Measurements from ENCODE around the gene NOD2.

Gene NOD2

GRCh38 chr16:50747207-50747956 lies 54.0 kb downstream of the NOD2 start:
- no peak for DNase-seq (ENCODE audit: extremely low read depth, low read depth)
- no peak overlapping the region for H3K4me3 ChIP-seq (replicated peaks; ENCODE audit: low read depth, low read length)
- no peak for TF ChIP-seq CTCF (IDR thresholded peaks at IDR 0.05; ENCODE audit: low read depth, low read length, missing control alignments)

- H3K4me3 ChIP-seq (replicated peaks; ENCODE audit: low read depth, low read length): no peak overlapping the region
- no peak for TF ChIP-seq CTCF (IDR thresholded peaks at IDR 0.05; ENCODE audit: low read depth, low read length, missing control alignments)
- no peak for DNase-seq (ENCODE audit: extremely low read depth, low read depth)
These were observed 58.1 kb downstream of the NOD2 start for GRCh38 chr16:50751528-50751927.

GRCh38 chr16:50752471-50753235 lies 59.2 kb downstream of the NOD2 start:
- no peak for TF ChIP-seq CTCF (IDR thresholded peaks at IDR 0.05; ENCODE audit: low read depth, low read length, missing control alignments)
- H3K4me3 ChIP-seq (replicated peaks; ENCODE audit: low read depth, low read length): no peak overlapping the region
- no peak for DNase-seq (ENCODE audit: extremely low read depth, low read depth)

GRCh38 chr16:50756473-50756872 lies 63.1 kb downstream of the NOD2 start:
- TF ChIP-seq CTCF (IDR thresholded peaks at IDR 0.05; ENCODE audit: low read depth, low read length, missing control alignments): no peak
- no peak overlapping the region for H3K4me3 ChIP-seq (replicated peaks; ENCODE audit: low read depth, low read length)
- no peak for DNase-seq (ENCODE audit: extremely low read depth, low read depth)

- no peak overlapping the region for H3K4me3 ChIP-seq (replicated peaks; ENCODE audit: low read depth, low read length)
- TF ChIP-seq CTCF (IDR thresholded peaks at IDR 0.05; ENCODE audit: low read depth, low read length, missing control alignments): no peak
- no peak for DNase-seq (ENCODE audit: extremely low read depth, low read depth)
These were observed 67.9 kb downstream of the NOD2 start for GRCh38 chr16:50761267-50761666.

- H3K4me3 ChIP-seq (replicated peaks; ENCODE audit: low read depth, low read length): no peak overlapping the region
- DNase-seq (ENCODE audit: extremely low read depth, low read depth): no peak
- no peak for TF ChIP-seq CTCF (IDR thresholded peaks at IDR 0.05; ENCODE audit: low read depth, low read length, missing control alignments)
These were observed 68.8 kb downstream of the NOD2 start for GRCh38 chr16:50762241-50762640.
